GM12801 (cell line): ENCODE data around the gene ENPP4.

Experiments
- TF ChIP-seq, protein P1 (sequence below): IDR thresholded peaks from one replicate; pipeline ENCODE4 v1.5.1; 2011; ENCODE audit warnings: control low read depth; ENCODE audit not compliant: insufficient read length; ENCODE audit errors: extremely low read depth

ENPP4 gene, protein sequence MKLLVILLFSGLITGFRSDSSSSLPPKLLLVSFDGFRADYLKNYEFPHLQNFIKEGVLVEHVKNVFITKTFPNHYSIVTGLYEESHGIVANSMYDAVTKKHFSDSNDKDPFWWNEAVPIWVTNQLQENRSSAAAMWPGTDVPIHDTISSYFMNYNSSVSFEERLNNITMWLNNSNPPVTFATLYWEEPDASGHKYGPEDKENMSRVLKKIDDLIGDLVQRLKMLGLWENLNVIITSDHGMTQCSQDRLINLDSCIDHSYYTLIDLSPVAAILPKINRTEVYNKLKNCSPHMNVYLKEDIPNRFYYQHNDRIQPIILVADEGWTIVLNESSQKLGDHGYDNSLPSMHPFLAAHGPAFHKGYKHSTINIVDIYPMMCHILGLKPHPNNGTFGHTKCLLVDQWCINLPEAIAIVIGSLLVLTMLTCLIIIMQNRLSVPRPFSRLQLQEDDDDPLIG

DNA sequence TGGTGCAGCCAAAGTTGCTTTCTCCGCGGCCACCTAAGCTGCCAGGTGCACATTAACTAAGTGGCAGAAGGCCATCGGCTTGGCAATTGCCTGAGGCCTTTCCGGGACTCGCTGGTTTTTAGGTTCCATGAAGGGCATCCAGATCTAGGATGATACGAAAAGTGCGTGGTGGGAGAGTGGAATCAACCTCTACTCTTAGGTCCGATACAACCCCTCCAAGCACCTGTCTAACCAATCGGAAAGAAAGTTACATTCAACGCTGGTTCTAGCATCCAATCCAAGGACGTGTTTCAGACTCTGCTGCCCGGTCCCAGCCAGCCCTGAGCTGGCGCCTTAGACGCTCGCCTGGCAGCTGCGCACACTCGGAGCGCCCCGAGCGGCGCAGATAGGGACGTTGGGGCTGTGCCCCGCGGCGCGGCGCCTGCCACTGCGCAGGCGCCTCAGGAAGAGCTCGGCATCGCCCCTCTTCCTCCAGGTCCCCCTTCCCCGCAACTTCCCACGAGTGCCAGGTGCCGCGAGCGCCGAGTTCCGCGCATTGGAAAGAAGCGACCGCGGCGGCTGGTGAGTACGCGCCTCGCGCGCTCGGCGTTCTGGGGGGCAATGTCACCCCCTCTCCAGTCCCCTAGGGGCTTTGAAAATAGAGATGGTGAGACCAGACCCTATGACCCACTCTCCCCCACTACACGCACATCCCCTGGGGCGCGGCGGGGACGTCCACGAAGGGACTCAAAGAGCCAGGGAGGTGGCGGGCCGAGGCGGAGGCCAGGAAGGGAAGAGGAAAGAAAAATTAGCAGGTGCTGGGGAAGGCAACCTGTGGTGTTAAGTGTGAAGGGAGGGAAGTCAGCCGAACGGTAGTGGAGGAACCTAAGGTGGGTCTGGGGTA lies at the start of gene ENPP4:
TSS of gene ENPP4 (plus strand) at position 361 of the 883 bp plus-strand sequence. CDS start 9,595 bp downstream, outside the sequence.
- TF ChIP-seq, protein P1, sequence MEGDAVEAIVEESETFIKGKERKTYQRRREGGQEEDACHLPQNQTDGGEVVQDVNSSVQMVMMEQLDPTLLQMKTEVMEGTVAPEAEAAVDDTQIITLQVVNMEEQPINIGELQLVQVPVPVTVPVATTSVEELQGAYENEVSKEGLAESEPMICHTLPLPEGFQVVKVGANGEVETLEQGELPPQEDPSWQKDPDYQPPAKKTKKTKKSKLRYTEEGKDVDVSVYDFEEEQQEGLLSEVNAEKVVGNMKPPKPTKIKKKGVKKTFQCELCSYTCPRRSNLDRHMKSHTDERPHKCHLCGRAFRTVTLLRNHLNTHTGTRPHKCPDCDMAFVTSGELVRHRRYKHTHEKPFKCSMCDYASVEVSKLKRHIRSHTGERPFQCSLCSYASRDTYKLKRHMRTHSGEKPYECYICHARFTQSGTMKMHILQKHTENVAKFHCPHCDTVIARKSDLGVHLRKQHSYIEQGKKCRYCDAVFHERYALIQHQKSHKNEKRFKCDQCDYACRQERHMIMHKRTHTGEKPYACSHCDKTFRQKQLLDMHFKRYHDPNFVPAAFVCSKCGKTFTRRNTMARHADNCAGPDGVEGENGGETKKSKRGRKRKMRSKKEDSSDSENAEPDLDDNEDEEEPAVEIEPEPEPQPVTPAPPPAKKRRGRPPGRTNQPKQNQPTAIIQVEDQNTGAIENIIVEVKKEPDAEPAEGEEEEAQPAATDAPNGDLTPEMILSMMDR = no peak

- TF ChIP-seq, protein P1 = no peak
Observed at GRCh38 chr6:46080111-46080510, 49.7 kb upstream of the ENPP4 start.

DNA sequence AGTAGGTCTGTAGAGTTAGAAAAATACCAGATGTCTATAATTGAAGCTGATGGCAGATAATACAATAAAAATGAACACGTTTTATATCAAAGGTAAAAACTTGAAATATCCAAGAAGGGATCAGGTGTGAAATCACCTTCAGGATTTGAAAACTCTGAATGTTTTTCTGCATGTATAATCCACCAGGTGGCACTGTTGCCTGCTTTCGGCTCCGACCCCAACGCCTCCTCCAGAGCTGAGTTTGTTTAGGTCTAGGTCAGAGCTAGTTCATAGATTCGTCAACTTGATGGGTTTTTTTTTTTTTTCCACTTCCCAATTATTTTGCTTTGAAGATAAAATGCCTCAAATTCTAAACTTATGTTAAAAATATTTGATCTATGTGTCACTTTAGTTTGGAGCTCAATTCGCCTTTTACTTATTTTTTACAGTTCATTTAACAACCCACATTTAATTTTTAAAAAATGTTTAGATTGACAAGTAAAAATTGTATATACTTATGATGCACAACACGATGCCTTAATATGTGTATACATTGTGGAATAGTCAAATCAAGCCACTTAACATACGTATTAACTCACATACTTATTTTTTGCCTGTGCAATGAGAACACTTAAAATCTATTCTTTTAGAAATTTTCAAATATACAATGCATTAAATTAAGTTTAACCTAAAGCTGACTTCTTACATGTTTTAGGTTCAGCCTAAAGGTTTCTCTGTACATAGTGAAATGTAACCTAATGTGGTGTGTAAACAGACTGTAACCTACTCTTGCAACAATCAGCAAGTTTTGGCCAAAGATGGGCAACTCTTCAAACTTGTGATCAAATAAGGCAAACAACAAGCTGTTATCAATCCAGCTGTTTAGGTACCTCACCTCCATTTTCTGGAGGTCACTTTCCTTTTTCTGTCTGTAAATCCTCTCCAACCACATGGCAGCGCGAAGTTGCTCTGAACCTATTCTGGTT lies 39.4 kb upstream of the ENPP4 start:
- TF ChIP-seq, protein P1 = no peak

GRCh38 chr6:46091080-46091478 lies 38.7 kb upstream of the ENPP4 start:
- TF ChIP-seq, protein P1 = no peak

GRCh38 chr6:46095251-46095650 lies 34.5 kb upstream of the ENPP4 start:
- TF ChIP-seq, protein P1 = no peak

DNA sequence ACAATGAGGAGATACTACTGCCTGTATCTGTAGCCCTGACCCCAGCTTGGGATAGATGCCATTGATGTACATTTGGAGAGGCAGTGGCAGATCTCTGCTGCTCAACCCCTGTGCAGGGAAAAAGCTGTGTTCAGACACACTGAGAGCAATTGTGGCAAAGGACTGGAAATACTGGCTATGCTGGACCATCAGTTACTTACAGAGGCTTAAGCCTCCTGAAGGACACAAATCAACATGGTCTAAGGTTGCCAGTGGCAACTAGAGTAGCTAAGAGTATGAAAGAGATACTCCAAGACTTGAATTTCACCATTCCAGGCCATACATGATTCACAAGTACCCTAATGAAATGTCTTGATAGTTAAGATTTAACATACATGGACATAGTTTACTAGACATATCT lies 32.4 kb upstream of the ENPP4 start:
- TF ChIP-seq, protein P1 = no peak
